OCI-LY1 (cell line): ENCODE measurements around the gene ZFP30.

ENCODE experiments used
- CTCF ChIP-seq: fragments of 200-600 bp; sonication (generic), shearing (Covaris generic); IDR thresholded peaks from 2 replicates; pipeline ENCODE4 v1.5.1; 2017; ENCODE audit warnings: mild to moderate bottlenecking, antibody characterized with exemption, low read length, moderate library complexity, mixed read lengths
- EZH2 ChIP-seq: fragments of 200-600 bp; sonication (generic), shearing (Covaris generic); IDR thresholded peaks from 2 replicates; pipeline ENCODE4 v1.8.0; 2017; ENCODE audit warnings: borderline replicate concordance, mixed run types, mild to moderate bottlenecking, antibody characterized with exemption, low read length, moderate library complexity, mixed read lengths

DNA sequence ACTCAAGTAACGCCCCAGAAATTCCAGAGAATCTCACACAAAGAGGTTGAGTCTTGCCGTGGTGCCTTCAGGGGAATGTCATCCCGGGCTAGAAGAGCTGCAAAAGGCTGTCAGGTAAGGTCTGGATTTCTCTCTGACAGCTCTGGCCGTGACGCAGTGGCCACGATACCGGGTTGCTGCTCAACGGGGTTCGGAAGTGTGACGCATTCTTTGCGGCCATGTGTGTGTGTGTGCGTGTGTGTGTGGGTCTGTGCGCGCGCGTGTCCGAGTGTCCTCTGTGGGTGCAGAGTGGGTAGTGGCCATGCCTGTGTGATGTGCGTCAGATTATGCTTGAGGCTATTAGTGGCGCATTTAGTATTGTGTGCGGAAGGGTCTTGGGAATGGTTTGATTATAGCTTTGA lies 60.3 kb downstream of the ZFP30 start:
- TF ChIP-seq CTCF, result no peak
- no peak for TF ChIP-seq EZH2
